Measurements from ENCODE around the gene GALNTL6.

- TF ChIP-seq CTCF (IDR thresholded peaks at IDR 0.05) (no peak), POLR2A (IDR thresholded peaks at IDR 0.05) (no peak)
These were observed 1263.9 kb downstream of the GALNTL6 start for GRCh38 chr4:173076903-173077634.

Measured in lower leg skin (tissue), 3 donors.